ENCODE data around the gene MME.

The MME gene

GRCh38 chr3:155138677-155139076 is 58.6 kb downstream of the MME start:
- 99% methylated on average over 4 of the region's 4 CpGs for WGBS
- no peak overlapping the region for H3K4me3 ChIP-seq (ENCODE audit: insufficient read depth in 1 of 2, low read depth in 1 of 2, low read length in 2 of 2)

GRCh38 chr3:155147588-155147987 is 67.5 kb downstream of the MME start:
- Histone ChIP-seq H2AFZ (ENCODE audit: low read depth, low read length) (no peak overlapping the region), H3K18ac (ENCODE audit: low read depth in 1 of 2, low read length in 2 of 2) (no peak overlapping the region), H3K79me1 (replicated peaks; ENCODE audit: low read length, poor library complexity, severe bottlenecking) (no peaks in the 10 kb centered on the region), H3K4me1 (ENCODE audit: control insufficient read depth, insufficient read depth, low read depth, low read length) (no peaks in the 10 kb centered on the region), H4K8ac (ENCODE audit: low read length) (no peak overlapping the region), H3K36me3 (ENCODE audit: control insufficient read depth in 1 of 2, insufficient read depth in 2 of 2, low read depth in 1 of 2, low read length in 2 of 2) (peaks cover 0 to 100% of the 10 kb centered on the region in 2 experiments), H3K4me3 (ENCODE audit: insufficient read depth in 1 of 2, low read depth in 1 of 2, low read length in 2 of 2) (no peak overlapping the region), H3K14ac (ENCODE audit: low read length in 2 of 2) (no peak overlapping the region), H3K27ac (ENCODE audit: low read length, poor library complexity, severe bottlenecking) (no peak overlapping the region), H2BK5ac (ENCODE audit: low read depth, low read length, poor library complexity, severe bottlenecking) (no peak overlapping the region), H2BK120ac (ENCODE audit: low read depth, low read length) (no peak overlapping the region), H3K4me2 (ENCODE audit: low read length, poor library complexity, severe bottlenecking) (no peak overlapping the region), H2BK12ac (ENCODE audit: low read length in 2 of 2) (no peak overlapping the region), H3K27me3 (ENCODE audit: control insufficient read depth in 1 of 2, insufficient read depth in 1 of 2, low read length in 2 of 2) (no peaks in the 10 kb centered on the region), H3K23ac (ENCODE audit: low read length in 2 of 2) (no peak overlapping the region), H3K9ac (ENCODE audit: low read length) (no peak overlapping the region), H3K4ac (ENCODE audit: low read depth in 1 of 2, low read length in 2 of 2) (no peak overlapping the region), H3K9me3 (ENCODE audit: control insufficient read depth, low read length) (no peaks in the 10 kb centered on the region), H2AK5ac (ENCODE audit: low read length, severe bottlenecking) (no peak overlapping the region), H2BK15ac (ENCODE audit: low read depth, poor library complexity, severe bottlenecking) (no peak overlapping the region), H4K91ac (ENCODE audit: low read length) (no peak overlapping the region)
- WGBS = 100% methylated on average over 1 of the region's 1 CpG
- no peak for DNase-seq

More at GRCh38 chr3:155138677-155139076, 58.6 kb downstream of the MME start:
- no peak overlapping the region for H2AFZ ChIP-seq (ENCODE audit: low read depth, low read length)
- H3K4me2 ChIP-seq (ENCODE audit: low read length, poor library complexity, severe bottlenecking) = no peak overlapping the region
- H3K4ac ChIP-seq (ENCODE audit: low read depth in 1 of 2, low read length in 2 of 2) = no peak overlapping the region
- H2AK5ac ChIP-seq (ENCODE audit: low read length, severe bottlenecking) = no peak overlapping the region
- no peak overlapping the region for H2BK12ac ChIP-seq (ENCODE audit: low read length in 2 of 2)
- no peaks in the 10 kb centered on the region for H3K27me3 ChIP-seq (ENCODE audit: control insufficient read depth in 1 of 2, insufficient read depth in 1 of 2, low read length in 2 of 2)
- H4K91ac ChIP-seq (ENCODE audit: low read length) = no peak overlapping the region
- H2BK5ac ChIP-seq (ENCODE audit: low read depth, low read length, poor library complexity, severe bottlenecking) = no peak overlapping the region
- no peak overlapping the region for H2BK15ac ChIP-seq (ENCODE audit: low read depth, poor library complexity, severe bottlenecking)
- peaks cover 0 to 100% of the 10 kb centered on the region in 2 experiments for H3K36me3 ChIP-seq (ENCODE audit: control insufficient read depth in 1 of 2, insufficient read depth in 2 of 2, low read depth in 1 of 2, low read length in 2 of 2)
- no peak overlapping the region for H4K8ac ChIP-seq (ENCODE audit: low read length)
- no peak for DNase-seq
- H2BK120ac ChIP-seq (ENCODE audit: low read depth, low read length) = no peak overlapping the region
- no peaks in the 10 kb centered on the region for H3K4me1 ChIP-seq (ENCODE audit: control insufficient read depth, insufficient read depth, low read depth, low read length)
- no peak overlapping the region for H3K18ac ChIP-seq (ENCODE audit: low read depth in 1 of 2, low read length in 2 of 2)
- no peak overlapping the region for H3K23ac ChIP-seq (ENCODE audit: low read length in 2 of 2)
- H3K9ac ChIP-seq (ENCODE audit: low read length) = no peak overlapping the region
- no peaks in the 10 kb centered on the region for H3K79me1 ChIP-seq (replicated peaks; ENCODE audit: low read length, poor library complexity, severe bottlenecking)
- no peak overlapping the region for H3K14ac ChIP-seq (ENCODE audit: low read length in 2 of 2)
- no peak overlapping the region for H3K27ac ChIP-seq (ENCODE audit: low read length, poor library complexity, severe bottlenecking)
- no peaks in the 10 kb centered on the region for H3K9me3 ChIP-seq (ENCODE audit: control insufficient read depth, low read length)

- H3K4me2 ChIP-seq (ENCODE audit: low read length, poor library complexity, severe bottlenecking) = no peak overlapping the region
- H2BK5ac ChIP-seq (ENCODE audit: low read depth, low read length, poor library complexity, severe bottlenecking) = no peak overlapping the region
- no peak overlapping the region for H3K4me3 ChIP-seq (ENCODE audit: insufficient read depth in 1 of 2, low read depth in 1 of 2, low read length in 2 of 2)
- no peak overlapping the region for H4K91ac ChIP-seq (ENCODE audit: low read length)
- no peak overlapping the region for H4K8ac ChIP-seq (ENCODE audit: low read length)
- H3K23ac ChIP-seq (ENCODE audit: low read length in 2 of 2) = no peak overlapping the region
- H3K14ac ChIP-seq (ENCODE audit: low read length in 2 of 2) = no peak overlapping the region
- H3K79me1 ChIP-seq (replicated peaks; ENCODE audit: low read length, poor library complexity, severe bottlenecking) = no peaks in the 10 kb centered on the region
- H2BK15ac ChIP-seq (ENCODE audit: low read depth, poor library complexity, severe bottlenecking) = no peak overlapping the region
- no peak overlapping the region for H3K18ac ChIP-seq (ENCODE audit: low read depth in 1 of 2, low read length in 2 of 2)
- no peak overlapping the region for H3K4ac ChIP-seq (ENCODE audit: low read depth in 1 of 2, low read length in 2 of 2)
- H3K27me3 ChIP-seq (ENCODE audit: control insufficient read depth in 1 of 2, insufficient read depth in 1 of 2, low read length in 2 of 2) = no peaks in the 10 kb centered on the region
- whole genome bisulfite sequencing = 90% methylated on average over 3 of the region's 3 CpGs
- DNase-seq = no peak
- H3K27ac ChIP-seq (ENCODE audit: low read length, poor library complexity, severe bottlenecking) = no peak overlapping the region
- peaks cover 0 to 100% of the 10 kb centered on the region in 2 experiments for H3K36me3 ChIP-seq (ENCODE audit: control insufficient read depth in 1 of 2, insufficient read depth in 2 of 2, low read depth in 1 of 2, low read length in 2 of 2)
- H3K4me1 ChIP-seq (ENCODE audit: control insufficient read depth, insufficient read depth, low read depth, low read length) = no peaks in the 10 kb centered on the region
- no peak overlapping the region for H2BK120ac ChIP-seq (ENCODE audit: low read depth, low read length)
- no peak overlapping the region for H3K9ac ChIP-seq (ENCODE audit: low read length)
- H2BK12ac ChIP-seq (ENCODE audit: low read length in 2 of 2) = no peak overlapping the region
- H2AFZ ChIP-seq (ENCODE audit: low read depth, low read length) = no peak overlapping the region
- no peak overlapping the region for H2AK5ac ChIP-seq (ENCODE audit: low read length, severe bottlenecking)
- H3K9me3 ChIP-seq (ENCODE audit: control insufficient read depth, low read length) = no peaks in the 10 kb centered on the region
Observed at GRCh38 chr3:155149494-155149893, 69.4 kb downstream of the MME start.

GRCh38 chr3:155153242-155154186 is 73.4 kb downstream of the MME start:
- Histone ChIP-seq H2BK15ac (ENCODE audit: low read depth, poor library complexity, severe bottlenecking) (no peak overlapping the region), H3K14ac (ENCODE audit: low read length in 2 of 2) (no peak overlapping the region), H3K4me2 (ENCODE audit: low read length, poor library complexity, severe bottlenecking) (no peak overlapping the region), H4K8ac (ENCODE audit: low read length) (no peak overlapping the region), H3K36me3 (ENCODE audit: control insufficient read depth in 1 of 2, insufficient read depth in 2 of 2, low read depth in 1 of 2, low read length in 2 of 2) (peaks cover 0 to 100% of the 10 kb centered on the region in 2 experiments), H3K4me1 (ENCODE audit: control insufficient read depth, insufficient read depth, low read depth, low read length) (no peaks in the 10 kb centered on the region), H3K4ac (ENCODE audit: low read depth in 1 of 2, low read length in 2 of 2) (no peak overlapping the region), H3K18ac (ENCODE audit: low read depth in 1 of 2, low read length in 2 of 2) (no peak overlapping the region), H3K4me3 (ENCODE audit: insufficient read depth in 1 of 2, low read depth in 1 of 2, low read length in 2 of 2) (no peak overlapping the region), H2BK12ac (ENCODE audit: low read length in 2 of 2) (no peak overlapping the region), H2AK5ac (ENCODE audit: low read length, severe bottlenecking) (no peak overlapping the region), H4K91ac (ENCODE audit: low read length) (no peak overlapping the region), H3K9me3 (ENCODE audit: control insufficient read depth, low read length) (no peaks in the 10 kb centered on the region), H3K27me3 (ENCODE audit: control insufficient read depth in 1 of 2, insufficient read depth in 1 of 2, low read length in 2 of 2) (no peaks in the 10 kb centered on the region), H2AFZ (ENCODE audit: low read depth, low read length) (no peak overlapping the region), H3K23ac (ENCODE audit: low read length in 2 of 2) (no peak overlapping the region), H2BK120ac (ENCODE audit: low read depth, low read length) (no peak overlapping the region), H3K79me1 (replicated peaks; ENCODE audit: low read length, poor library complexity, severe bottlenecking) (no peaks in the 10 kb centered on the region), H2BK5ac (ENCODE audit: low read depth, low read length, poor library complexity, severe bottlenecking) (no peak overlapping the region), H3K27ac (ENCODE audit: low read length, poor library complexity, severe bottlenecking) (no peak overlapping the region), H3K9ac (ENCODE audit: low read length) (no peak overlapping the region)
- 100% methylated on average over 3 of the region's 6 CpGs for WGBS
- no peak for DNase-seq

Data from mesenchymal stem cell (in vitro differentiated cells and primary cell).